GM12891 (cell line): ENCODE measurements around the gene FAM47E.

ENCODE experiments used
- PAX5 ChIP-seq: IDR thresholded peaks from 2 replicates; pipeline ENCODE4 v1.6.1; 2011; ENCODE audit warnings: low read length, moderate library complexity, mild to moderate bottlenecking; ENCODE audit not compliant: insufficient read depth, severe bottlenecking
- POLR2A ChIP-seq: IDR thresholded peaks from 2 replicates; pipeline ENCODE4 v1.6.1; 2011; ENCODE audit warnings: low read depth, low read length, control low read depth
- POLR2AphosphoS5 ChIP-seq: IDR thresholded peaks from 2 replicates; pipeline ENCODE4 v1.6.1; 2011; ENCODE audit warnings: low read depth, low read length, control low read depth
- SPI1 ChIP-seq: IDR thresholded peaks from 2 replicates; pipeline ENCODE4 v1.6.1; 2011; ENCODE audit warnings: low read depth, low read length, control low read depth
- TAF1 ChIP-seq: IDR thresholded peaks from 2 replicates; pipeline ENCODE4 v1.6.1; 2011; ENCODE audit warnings: low read depth, low read length, control low read depth

- TF ChIP-seq SPI1 (no peak), POLR2A (no peak), POLR2AphosphoS5 (no peak), PAX5 (no peak), TAF1 (no peak)
Observed at GRCh38 chr4:76209881-76210280, 41.6 kb upstream of the FAM47E start.
